HEK293T (cell line): Measurements from ENCODE around the gene ZYG11A.

Experiments used
- ARNT ChIP-seq: fragments of 450-650 bp; IDR thresholded peaks from 2 replicates; pipeline ENCODE4 v1.6.1; 2017; ENCODE audit warnings: mild to moderate bottlenecking
- BHLHE40 ChIP-seq: fragments of 450-650 bp; IDR thresholded peaks from 2 replicates; pipeline ENCODE4 v1.6.1; 2016; ENCODE audit warnings: mild to moderate bottlenecking, moderate library complexity, borderline replicate concordance
- CTBP1 ChIP-seq: fragments of 450-650 bp; IDR thresholded peaks from 2 replicates; pipeline ENCODE4 v1.6.1; 2016; ENCODE audit warnings: borderline replicate concordance
- ELF4 ChIP-seq: fragments of 450-650 bp; IDR thresholded peaks from 2 replicates; pipeline ENCODE4 v1.6.1; 2017; ENCODE audit warnings: antibody characterized with exemption
- FOXA1 ChIP-seq: fragments of 450-650 bp; IDR thresholded peaks from 2 replicates; pipeline ENCODE4 v1.6.1; 2016; ENCODE audit warnings: mild to moderate bottlenecking
- FOXK2 ChIP-seq: fragments of 450-650 bp; IDR thresholded peaks from 2 replicates; pipeline ENCODE4 v1.6.1; 2016; ENCODE audit warnings: mild to moderate bottlenecking
- FOXM1 ChIP-seq: fragments of 450-650 bp; IDR thresholded peaks from 2 replicates; pipeline ENCODE4 v1.6.1; 2017; ENCODE audit warnings: mild to moderate bottlenecking, borderline replicate concordance
- HDGF ChIP-seq: fragments of 450-650 bp; IDR thresholded peaks from 2 replicates; pipeline ENCODE4 v1.6.1; 2017; ENCODE audit warnings: antibody characterized with exemption, borderline replicate concordance
- L3MBTL2 ChIP-seq: fragments of 450-650 bp; conservative IDR thresholded peaks from 2 replicates; pipeline ENCODE4 v1.6.1; 2016; ENCODE audit warnings: mild to moderate bottlenecking
- SP1 ChIP-seq: fragments of 450-650 bp; IDR thresholded peaks from 2 replicates; pipeline ENCODE4 v1.6.1; 2017
- SUZ12 ChIP-seq: fragments of 450-650 bp; IDR thresholded peaks from 2 replicates; pipeline ENCODE4 v1.6.1; 2016; ENCODE audit warnings: mild to moderate bottlenecking
- ZNF384 ChIP-seq: fragments of 450-650 bp; IDR thresholded peaks from 2 replicates; pipeline ENCODE4 v1.6.1; 2016
- TF ChIP-seq, protein P1 (sequence below): fragments of 450-650 bp; IDR thresholded peaks from 2 replicates; pipeline ENCODE4 v1.6.1; 2016

DNA sequence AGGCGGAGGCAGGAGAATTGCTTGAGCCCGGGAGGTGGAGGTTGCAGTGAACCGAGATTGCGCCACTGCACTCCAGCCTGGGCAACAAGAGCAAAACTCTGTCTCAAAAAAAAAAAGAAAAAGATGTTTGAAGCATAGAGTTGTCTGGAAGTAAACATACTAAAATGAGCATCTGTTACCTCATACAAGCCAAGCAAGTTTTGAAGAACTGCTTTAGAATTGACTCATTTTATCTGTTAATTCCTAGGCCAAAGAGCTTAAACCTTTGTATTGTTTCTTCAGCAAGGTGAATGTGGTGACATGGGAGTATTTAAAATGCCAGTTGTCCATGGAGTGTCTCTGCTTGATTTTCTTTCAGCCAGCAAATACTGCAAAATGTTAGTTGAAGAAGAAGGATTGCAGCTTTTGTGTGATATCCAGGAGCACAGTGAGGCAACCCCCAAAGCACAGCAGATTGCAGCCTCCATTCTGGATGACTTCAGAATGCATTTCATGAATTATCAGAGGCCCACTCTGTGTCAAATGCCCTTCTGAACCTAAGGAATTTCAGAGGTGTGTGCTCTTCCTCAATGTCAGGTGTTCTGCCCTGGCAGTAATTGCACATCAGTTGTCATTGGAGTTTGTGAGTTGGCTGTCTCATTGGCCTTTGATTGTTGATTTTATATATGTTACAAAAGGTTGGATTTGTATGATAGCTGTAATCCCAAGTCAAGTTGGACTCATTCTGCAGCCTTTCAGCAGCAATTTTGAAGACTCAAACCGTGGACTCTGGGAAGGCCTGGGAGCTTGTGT lies 50.1 kb downstream of the ZYG11A start:
- no peak for TF ChIP-seq FOXM1
- no peak for TF ChIP-seq FOXA1
- no peak for TF ChIP-seq ELF4
- no peak for TF ChIP-seq BHLHE40
- no peak for TF ChIP-seq CTBP1
- no peak for TF ChIP-seq HDGF
- no peak for TF ChIP-seq ZNF384
- TF ChIP-seq SP1, result no peak
- no peak for TF ChIP-seq L3MBTL2
- TF ChIP-seq, protein P1, sequence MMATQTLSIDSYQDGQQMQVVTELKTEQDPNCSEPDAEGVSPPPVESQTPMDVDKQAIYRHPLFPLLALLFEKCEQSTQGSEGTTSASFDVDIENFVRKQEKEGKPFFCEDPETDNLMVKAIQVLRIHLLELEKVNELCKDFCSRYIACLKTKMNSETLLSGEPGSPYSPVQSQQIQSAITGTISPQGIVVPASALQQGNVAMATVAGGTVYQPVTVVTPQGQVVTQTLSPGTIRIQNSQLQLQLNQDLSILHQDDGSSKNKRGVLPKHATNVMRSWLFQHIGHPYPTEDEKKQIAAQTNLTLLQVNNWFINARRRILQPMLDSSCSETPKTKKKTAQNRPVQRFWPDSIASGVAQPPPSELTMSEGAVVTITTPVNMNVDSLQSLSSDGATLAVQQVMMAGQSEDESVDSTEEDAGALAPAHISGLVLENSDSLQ, result no peak
- TF ChIP-seq FOXK2, result no peak
- no peak for TF ChIP-seq SUZ12
- no peak for TF ChIP-seq ARNT
